Cardiac septum (tissue), 1 donor: ENCODE data around the gene SATL1. TPM values are rescaled to one million over a fixed set of nuclear protein-coding genes. Genes with fewer than 3 reads are reported as not detected.
"Not testable (repeated sequence)": the region's sequence is repeated elsewhere in the genome, so short reads cannot be mapped to it uniquely, and the experiment has no call there.

Experiments
- DNase-seq: peaks from one replicate; pipeline ENCODE4 v3.0.0-alpha.2; 2020; ENCODE audit warnings: low spot score
- intact Hi-C: fragments of 100-400 bp; cut with DNase I; formaldehyde crosslinking; loops from one replicate; pipeline ENCODE4 v1.14.0; 2022
- total RNA-seq: library from RNA; stranded (reverse); fragmentation: NEBNext Ultra II Directional; extraction: Animal tissue kit (Norgen Biotek cat#: 25700); gene quantifications from one replicate; pipeline ENCODE4 v1.2.1, GENCODE V29; 2021
- donor health status: DM: no; HTN: no; CAD: no.

SATL1 gene
- total RNA-seq, 1 donor from 2014 or later = 0.16 TPM

DNA sequence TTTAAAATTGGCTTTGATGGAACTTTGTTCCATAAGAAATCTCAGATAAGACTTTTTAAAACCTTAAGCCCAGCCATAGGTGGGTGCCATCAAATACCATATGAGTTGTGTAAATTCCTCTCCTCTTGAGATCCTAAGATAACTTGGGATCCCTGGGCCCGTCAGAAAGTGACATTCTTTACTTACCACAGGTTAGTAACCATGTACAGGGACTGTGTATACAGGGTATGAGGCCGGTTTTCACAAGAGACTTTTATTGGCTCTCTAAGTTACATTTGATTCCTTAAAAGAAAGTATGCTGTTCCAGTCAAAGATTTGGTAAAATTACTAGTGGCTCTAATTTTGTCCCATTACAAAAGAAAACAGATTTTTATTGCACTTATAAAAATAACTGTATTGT, 129.8 kb downstream of the SATL1 start:
- intact Hi-C loops = loop anchor here (5.0 kb wide), 1 partner anchor 434 kb away; no protein-coding TSS in a partner anchor
- no peak for DNase-seq

DNA sequence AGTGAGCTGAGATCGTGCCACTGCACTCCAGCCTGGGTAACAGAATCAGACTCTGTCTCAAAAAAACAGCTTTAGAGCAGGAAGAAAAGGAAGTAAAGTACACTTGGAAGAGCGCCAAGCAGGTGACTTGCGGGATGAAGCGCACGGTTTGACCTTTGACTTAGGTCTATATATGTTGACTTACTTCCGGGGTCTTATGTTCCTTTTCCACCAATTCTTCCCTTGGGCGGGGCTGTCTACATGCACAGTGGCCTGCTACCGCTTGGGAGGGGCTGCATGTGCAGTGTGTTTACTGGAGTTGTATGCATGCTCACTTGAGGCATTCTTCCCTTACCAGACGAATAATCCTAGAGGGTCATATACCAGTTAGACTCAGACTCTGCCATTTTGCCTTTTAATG, 131.3 kb downstream of the SATL1 start:
- no peak for DNase-seq
- intact Hi-C loops = loop anchor here (5.0 kb wide), 1 partner anchor 435 kb away; no protein-coding TSS in a partner anchor

DNA sequence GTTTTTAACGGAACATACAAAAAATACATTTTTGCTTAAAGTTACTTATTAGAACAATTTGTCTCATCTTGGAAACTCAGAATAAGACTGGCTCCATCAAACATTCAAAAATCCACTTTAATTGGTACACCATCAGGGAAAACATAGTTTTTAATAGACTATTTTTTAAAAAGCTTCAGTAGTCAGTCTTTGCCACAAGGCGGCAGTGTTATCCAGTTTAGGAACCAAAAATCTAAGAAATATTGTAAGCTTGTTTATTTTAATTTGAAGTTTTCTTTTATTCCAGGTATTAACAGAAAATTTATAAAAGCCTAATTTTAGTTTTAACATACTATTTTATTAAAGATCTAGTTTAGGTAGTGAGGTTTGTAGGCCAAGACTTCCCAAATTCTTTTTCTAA, 132.2 kb downstream of the SATL1 start:
- no peak for DNase-seq
- intact Hi-C loops = loop anchor here (5.0 kb wide), 1 partner anchor 436 kb away; no protein-coding TSS in a partner anchor

DNA sequence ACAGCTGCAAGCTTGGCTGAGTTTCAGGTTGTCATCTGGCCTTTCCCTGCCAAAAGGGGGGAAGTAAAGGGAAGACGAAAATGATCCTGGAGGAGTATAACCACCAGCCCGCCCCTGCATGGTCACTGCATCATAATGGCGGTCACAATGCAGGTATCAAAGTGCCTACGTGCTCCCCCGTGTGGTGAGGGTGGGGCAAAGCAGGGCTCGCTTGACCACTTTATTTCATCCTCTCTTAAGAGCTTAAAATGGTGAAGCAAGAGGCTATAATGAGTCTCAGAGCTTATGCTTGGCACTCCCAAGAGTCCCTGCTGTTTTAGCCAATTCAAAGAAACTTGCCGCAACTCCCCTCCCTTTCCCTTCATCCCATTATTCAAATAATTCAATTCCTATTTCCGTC, 134.3 kb downstream of the SATL1 start:
- DNase-seq = no peak
- intact Hi-C loops = no loop called here

DNA sequence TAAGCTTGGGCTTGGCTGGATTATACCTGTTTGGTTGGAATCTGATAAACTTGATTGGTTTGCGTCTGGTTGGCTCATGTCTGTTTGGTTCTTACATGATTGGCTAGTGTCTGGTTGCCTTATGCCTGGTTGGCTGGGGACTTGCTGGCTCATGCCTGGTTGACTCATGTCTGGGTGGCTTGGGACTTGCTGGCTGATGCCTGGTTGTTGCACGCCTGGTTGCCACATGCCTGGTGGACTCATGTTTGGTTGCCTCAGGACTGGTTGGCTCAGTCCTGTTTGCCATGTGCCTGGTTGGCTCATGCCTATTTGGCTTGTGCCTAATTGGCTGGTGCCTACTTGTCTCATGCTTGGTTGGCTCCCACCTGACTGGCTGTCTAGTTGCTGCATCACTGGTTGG, 135.4 kb downstream of the SATL1 start:
- DNase-seq = no peak
- intact Hi-C loops = no loop called here

DNA sequence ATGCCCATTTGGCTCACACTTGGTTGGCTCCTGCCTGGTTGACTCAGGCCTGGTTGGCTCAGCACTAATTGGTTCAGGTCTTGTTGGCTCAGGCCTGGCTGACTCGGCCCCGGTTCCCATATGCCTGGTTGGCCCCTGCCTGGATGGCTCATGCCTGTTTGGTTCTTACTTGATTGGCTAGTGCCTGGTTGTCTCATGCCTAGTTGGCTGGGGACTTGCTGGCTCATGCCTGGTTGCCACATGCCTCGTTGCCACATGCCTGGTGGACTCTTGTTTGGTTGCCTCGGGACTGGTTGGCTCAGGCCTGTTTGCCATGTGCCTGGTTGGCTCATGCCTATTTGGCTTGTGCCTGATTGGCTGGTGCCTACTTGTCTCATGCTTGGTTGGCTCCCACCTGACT, 136.2 kb downstream of the SATL1 start:
- DNase-seq = no peak
- intact Hi-C loops = no loop called here

DNA sequence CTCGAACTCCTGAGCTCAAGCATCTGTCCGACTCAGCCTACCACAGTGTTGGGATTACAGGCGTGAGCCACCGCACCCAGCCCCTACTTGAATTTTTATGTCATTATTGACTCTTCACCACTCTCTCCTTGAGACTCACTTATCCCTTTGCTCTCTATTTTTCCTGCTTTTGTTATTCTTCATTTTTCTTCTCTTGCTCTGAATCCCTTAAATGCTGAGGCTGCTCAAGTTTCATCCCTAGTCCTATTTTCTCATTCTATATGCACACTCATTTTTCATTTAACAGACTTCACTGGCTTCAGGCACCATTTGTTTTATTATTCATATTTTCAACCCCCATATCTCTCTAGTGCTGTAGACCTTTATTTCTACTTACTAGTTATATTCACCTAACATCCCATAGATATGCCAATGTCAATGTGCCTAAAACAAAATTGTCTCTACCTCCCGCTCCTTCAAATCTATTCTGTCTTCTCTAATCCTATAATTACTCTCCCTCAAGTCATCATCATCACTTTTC, 154.2 kb downstream of the SATL1 start:
- DNase-seq = no peak
- intact Hi-C loops = no loop called here

DNA sequence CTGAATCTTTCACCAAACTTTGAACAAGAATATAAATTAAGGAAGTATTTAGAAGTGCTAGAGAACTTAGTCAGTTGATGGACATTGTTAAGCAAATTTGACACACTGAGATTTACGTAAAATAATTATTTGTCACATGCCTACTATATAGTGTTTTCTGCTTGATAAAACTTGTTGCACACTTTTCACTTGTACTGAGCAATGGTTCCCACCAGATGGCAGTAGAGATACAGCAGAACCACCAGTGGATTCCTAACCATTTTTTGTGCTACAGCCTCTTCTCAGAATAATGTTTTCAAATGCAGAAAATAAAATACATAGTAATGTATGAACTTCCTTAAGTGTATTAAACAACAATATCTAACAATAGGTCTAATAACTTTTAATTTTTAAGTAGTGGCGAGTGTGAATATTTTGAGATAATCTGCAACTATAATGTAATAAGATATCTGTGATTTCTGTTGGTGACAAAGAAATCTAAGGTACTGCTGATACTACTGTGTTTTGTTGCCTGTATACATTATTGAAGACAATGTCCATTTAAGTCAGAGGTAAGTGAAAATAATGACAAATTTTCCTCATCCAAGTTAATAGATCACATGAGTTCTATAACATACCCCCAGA, 158.7 kb downstream of the SATL1 start:
- DNase-seq = no peak
- intact Hi-C loops = no loop called here

DNA sequence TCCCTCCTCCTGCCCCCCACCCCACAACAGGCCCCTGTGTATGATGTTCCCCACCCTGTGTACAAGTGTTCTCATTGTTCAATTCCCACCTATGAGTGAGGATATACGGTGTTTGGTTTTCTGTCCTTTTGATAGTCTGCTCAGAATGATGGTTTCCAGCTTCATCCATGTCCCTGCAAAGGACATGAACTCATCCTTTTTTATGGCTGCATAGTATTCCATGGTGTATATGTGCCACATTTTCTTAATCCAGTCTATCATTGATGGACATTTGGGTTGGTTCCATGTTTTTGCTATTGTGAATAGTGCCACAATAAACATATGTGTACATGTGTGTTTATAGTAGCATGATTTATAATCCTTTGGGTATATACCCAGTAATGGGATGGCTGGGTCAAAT, 166.3 kb downstream of the SATL1 start:
- DNase-seq, intact Hi-C loops: not testable (repeated sequence)

DNA sequence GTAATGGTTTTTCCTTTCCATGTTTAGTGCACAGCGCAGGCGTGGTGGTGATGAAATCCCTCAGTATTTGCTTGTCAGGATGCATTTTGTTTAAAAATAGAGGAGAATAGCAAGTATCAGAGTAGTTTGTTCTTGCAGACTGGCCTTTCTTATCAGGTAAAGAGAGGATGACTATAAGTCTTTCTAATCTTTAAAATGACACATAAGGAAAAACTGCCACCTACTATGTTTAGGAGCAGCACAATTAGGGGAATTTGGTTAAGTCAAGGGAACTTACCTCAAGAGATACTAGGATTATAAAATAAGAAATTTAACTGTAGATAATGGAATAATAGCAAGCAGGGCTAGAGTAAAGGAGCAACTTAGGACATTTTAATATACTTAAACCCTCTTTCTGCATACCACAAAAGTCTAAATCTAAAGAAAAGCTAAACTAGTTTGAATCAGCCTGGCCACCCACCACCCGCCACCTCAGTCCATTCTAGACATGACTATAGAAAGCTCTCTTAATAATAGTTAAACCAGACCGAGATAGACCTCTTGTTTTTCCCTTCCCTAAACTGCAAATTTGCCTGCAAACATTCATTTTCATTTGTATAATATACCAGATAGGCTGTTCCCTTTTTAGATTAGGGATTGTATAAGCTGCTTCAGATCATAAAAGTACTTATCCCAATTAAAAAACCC, 177.9 kb downstream of the SATL1 start:
- intact Hi-C loops = no loop called here
- no peak for DNase-seq

DNA sequence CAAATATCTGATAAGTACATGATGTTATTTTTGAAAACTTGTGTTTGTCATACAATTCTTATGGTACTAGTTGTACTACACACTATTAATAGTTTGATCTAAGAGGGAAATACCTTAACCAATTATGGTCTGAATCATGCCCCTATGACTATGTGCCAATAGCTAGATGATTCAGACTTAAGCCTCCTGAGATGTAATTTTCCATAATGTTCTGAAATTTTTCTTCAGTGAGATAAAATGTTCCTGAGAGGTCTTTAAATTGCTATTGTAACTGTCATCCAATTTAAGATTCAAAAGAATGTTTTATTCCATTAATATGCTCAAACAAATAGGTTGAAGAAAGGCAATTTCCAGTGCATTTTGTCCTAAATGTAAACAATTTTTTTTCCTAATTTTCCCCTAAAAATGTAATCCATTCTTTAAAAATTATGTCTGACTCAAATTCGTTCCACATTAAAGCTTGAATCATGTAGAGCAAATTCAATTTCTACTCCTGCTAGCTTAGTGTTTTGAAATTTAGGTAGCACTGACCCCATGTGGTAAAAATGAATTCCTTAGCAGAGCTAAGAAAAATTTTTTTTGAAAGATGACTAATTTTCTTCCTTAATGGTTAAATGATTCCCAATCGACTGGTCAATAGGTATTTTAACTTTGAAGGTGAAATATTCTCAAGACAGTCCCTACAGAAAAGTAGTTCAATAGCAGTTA, 190.8 kb downstream of the SATL1 start:
- intact Hi-C loops = no loop called here
- DNase-seq = no peak

DNA sequence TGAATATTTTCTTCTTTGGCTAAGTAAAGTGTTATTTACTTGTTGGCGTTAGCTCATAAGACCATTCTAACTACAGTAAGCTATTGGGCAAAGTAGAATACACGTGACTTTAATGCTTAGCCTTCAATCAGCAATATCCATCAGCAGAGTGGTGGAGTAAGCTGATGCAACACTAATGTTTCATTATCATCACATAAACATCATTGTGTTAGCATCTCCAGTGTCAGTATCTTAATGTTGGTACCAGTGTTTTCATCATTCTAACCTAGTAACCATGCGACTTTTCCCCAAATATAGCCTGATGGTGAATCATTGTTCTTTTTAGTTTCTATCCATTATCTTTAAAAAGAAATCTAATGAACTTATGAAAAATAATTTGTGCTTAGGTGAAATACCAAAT, 191.4 kb downstream of the SATL1 start:
- intact Hi-C loops = no loop called here
- DNase-seq = no peak

DNA sequence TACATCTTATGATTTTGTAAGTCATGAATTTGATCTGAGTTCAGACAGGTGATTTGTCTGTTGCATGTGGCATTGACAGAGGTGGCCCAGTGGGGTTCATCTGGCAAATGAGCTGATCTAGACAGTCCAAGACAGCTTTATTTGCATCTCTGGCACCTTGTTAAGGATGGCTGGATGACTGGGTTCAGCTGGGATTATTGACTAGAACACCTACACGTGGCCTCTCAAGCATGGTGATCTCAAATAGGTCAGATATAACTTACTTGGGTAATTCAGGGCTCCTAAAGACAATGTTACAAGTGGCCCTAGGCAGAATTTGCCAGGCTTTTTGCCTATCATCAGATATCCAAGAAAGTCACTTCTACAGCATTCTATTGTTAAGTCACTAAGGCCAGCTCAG, 192.0 kb downstream of the SATL1 start:
- intact Hi-C loops = no loop called here
- no peak for DNase-seq

Other genes with a start within 250 kb of the SATL1 start
- gene APOOL, start 239.9 kb downstream of the SATL1 start, total RNA-seq = 37.2 TPM
- 1.9 TPM for gene ZNF711, start 212 bp upstream of the SATL1 start, total RNA-seq
- gene POF1B, start 135.9 kb upstream of the SATL1 start, total RNA-seq = 3.7 TPM